Kidney epithelial cell (primary cell): ENCODE data around the gene CDSN. TPM values are rescaled to one million over a fixed set of nuclear protein-coding genes. Genes with fewer than 3 reads are reported as not detected.
A peak's percentile ranks its signal among the peaks of the same experiment; 100 is the strongest.

Experiments used
- DNase-seq: peaks from one replicate; pipeline ENCODE4 v3.0.0-alpha.2; 2010; ENCODE audit warnings: low read depth
- H3K27me3 ChIP-seq: 2 replicates; pipeline ENCODE4 v1.6.0; 2011; ENCODE audit warnings: low read length; ENCODE audit not compliant: control insufficient read depth, insufficient read depth
- H3K36me3 ChIP-seq: 2 replicates; pipeline ENCODE4 v1.5.1; 2011; ENCODE audit warnings: low read length; ENCODE audit not compliant: control insufficient read depth, insufficient read depth
- H3K4me3 ChIP-seq: 2 replicates; pipeline ENCODE4 v1.5.1; 2011; ENCODE audit warnings: low read depth, mild to moderate bottlenecking, control low read depth, low read length
- total RNA-seq: library from RNA; depleted of rRNA; stranded (reverse); fragments of >200 nt; gene quantifications from 2 replicates; pipeline ENCODE4 v1.2.3, GENCODE V29; 2015
- TF ChIP-seq, protein P1 (sequence below): IDR thresholded peaks from 2 replicates; pipeline ENCODE4 v1.5.1; 2011; ENCODE audit warnings: mild to moderate bottlenecking, moderate library complexity, low read length, control low read depth, inconsistent platforms; ENCODE audit not compliant: insufficient read depth, poor library complexity, severe bottlenecking

CDSN gene
- total RNA-seq, 1 donor from 2014 or later: not detected

DNA sequence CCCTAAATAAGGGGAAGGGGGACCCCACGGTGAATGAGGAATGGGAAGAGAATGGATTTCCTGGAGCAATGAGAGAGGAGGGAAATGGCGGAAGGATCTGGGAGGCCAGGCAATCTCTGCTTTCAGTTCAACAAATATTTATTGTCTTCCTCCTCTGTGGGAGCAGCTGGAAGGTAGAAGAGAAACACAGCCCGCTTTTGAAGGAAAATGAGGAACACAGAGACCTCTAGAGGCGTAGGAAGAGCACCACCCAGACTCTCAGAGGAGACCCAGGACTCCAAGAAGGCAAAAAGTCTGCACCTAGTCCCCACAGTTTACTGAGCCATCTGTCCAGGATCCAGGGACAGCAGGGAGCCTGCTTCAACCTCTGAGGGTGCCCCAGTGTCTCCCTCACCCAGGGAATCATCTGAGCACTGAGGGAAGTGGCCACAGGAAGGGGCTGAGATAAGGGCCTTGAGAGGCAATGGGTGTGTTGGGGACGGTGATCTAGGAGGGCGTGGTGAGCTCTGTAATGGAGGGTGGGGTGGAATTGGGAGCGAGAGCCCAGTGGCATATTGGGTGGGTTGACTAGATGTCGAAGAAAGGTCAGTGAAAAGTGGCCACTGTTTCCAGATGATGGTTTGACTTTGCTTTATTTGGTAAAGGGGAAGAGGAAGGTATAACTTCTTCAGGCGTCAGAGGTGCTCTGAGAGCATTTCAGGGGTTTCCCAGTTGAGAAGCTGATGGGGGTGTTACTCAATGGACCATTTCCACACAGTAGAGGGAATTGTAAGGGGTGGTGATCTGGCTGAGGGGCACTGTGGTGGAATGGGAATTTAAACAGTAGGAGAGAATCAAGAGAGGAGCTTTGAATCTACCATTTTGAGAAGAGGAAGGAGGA lies 5.0 kb downstream of the CDSN start:
- DNase-seq: no peak
- TF ChIP-seq, protein P1, sequence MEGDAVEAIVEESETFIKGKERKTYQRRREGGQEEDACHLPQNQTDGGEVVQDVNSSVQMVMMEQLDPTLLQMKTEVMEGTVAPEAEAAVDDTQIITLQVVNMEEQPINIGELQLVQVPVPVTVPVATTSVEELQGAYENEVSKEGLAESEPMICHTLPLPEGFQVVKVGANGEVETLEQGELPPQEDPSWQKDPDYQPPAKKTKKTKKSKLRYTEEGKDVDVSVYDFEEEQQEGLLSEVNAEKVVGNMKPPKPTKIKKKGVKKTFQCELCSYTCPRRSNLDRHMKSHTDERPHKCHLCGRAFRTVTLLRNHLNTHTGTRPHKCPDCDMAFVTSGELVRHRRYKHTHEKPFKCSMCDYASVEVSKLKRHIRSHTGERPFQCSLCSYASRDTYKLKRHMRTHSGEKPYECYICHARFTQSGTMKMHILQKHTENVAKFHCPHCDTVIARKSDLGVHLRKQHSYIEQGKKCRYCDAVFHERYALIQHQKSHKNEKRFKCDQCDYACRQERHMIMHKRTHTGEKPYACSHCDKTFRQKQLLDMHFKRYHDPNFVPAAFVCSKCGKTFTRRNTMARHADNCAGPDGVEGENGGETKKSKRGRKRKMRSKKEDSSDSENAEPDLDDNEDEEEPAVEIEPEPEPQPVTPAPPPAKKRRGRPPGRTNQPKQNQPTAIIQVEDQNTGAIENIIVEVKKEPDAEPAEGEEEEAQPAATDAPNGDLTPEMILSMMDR: peak; percentile 53

GRCh38 chr6:31114541-31114878 lies 5.7 kb downstream of the CDSN start, which contains the start of gene PSORS1C1:
PSORS1C1 (plus strand) TSS chr6:31114800; CDS start chr6:31129633, 14,833 bp downstream.
- DNase-seq: peak; percentile 90
- no peaks in the 10 kb centered on the region for H3K36me3 ChIP-seq
- TF ChIP-seq, protein P1: no peak
- peak within 1 kb of the TSS; percentile 10 for H3K4me3 ChIP-seq
- H3K27me3 ChIP-seq: no peaks in the 10 kb centered on the region

More for the DNA sequence above, 5.0 kb downstream of the CDSN start:
- H3K4me3 ChIP-seq: peak overlapping the region; percentile 10
- no peaks in the 10 kb centered on the region for H3K36me3 ChIP-seq
- no peaks in the 10 kb centered on the region for H3K27me3 ChIP-seq

DNA sequence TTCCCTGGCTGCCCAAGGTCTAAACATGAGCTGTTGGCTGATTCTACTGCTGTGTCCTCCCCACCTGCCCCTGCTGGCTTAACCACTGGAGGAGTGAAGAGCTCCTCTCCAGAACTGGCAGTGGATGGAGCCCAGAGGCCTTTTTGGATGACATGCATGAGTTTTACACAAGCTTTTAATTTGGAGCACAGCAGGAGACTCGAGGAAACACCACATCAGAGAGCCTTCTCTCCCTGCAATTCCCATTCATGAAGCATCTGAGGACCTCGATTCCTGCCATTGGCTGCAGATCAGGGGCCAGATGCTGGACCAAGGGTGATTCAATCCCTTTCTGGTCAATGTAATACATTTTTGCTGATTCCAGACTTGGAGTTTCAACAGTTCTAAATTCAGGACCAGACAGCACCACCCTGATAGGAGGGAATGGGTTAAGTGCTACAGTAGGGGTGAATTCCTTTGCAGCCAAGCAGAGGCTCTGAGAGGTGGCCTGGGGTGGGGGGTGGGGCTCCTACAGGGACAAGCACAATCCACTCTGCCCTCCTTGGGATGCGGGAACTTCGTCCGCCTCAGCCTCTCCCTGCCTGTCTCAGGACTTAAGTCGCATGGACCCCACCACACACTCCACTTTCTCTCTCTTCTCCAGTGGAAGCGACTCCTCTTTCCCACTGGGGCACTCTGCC lies 6.2 kb downstream of the CDSN start:
- Histone ChIP-seq H3K4me3 (no peak overlapping the region), H3K27me3 (no peaks in the 10 kb centered on the region), H3K36me3 (no peaks in the 10 kb centered on the region)
- no peak for DNase-seq
- TF ChIP-seq, protein P1: no peak

DNA sequence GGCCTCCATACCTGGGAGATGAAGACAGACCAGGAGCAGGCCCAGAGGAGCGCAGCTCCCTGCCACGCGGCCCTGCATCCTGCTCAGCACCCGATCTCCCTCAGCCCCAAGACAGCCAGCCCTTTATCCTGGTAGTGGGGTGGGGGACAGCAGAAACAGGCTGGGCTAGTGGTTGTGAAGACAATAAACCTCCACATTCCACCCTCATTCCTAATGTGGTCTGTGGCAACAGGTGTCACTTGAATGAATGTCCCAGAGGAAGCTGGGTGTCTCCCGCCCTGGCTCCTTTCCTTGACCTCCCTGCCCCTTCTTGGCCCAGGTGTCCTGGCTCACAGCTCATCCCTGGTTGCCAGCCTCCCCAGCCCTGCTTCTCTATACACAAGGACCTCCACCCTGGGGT lies 7.8 kb downstream of the CDSN start, which contains the start of gene C6orf15:
Gene C6orf15, minus strand, starts transcription at position 98 of the 400 bp plus-strand sequence. Its CDS starts 20 bp downstream, at position 78.
- Histone ChIP-seq H3K36me3 (no peaks in the 10 kb centered on the region), H3K4me3 (no peak within 1 kb of the TSS), H3K27me3 (no peaks in the 10 kb centered on the region)
- DNase-seq: no peak
- TF ChIP-seq, protein P1: no peak

- TF ChIP-seq, protein P1: no peak
Measured at GRCh38 chr6:31111712-31112111, 8.5 kb downstream of the CDSN start.

More at GRCh38 chr6:31111712-31112111, 8.5 kb downstream of the CDSN start:
- no peaks in the 10 kb centered on the region for H3K36me3 ChIP-seq
- H3K27me3 ChIP-seq: no peaks in the 10 kb centered on the region
- DNase-seq: no peak
- H3K4me3 ChIP-seq: no peak overlapping the region
